IMR-90 (cell line): ENCODE results near the gene ICAM2. TPM values are rescaled to one million over a fixed set of nuclear protein-coding genes. Genes with fewer than 3 reads are reported as not detected.

Experiments used
- ATAC-seq: fragments of 200-7000 bp; cut with Tn5 transposase; 2 replicates; pipeline ENCODE4 v1.9.1; 2020; ENCODE audit warnings: low read depth, mild to moderate bottlenecking, moderate library complexity
- BruUV-seq: library from RNA; stranded (reverse); fragments of 400-500 nt; replicated peaks from 2 replicates; lab custom pipeline; 2021; lab: Mats Ljungman, UMichigan
- CTCF ChIA-PET: fragments of 300-600 bp; formaldehyde crosslinking; extraction: SDS; loops from one replicate; lab custom pipeline; 2021; ENCODE audit warnings: antibody characterized with exemption; lab: Yijun Ruan, JAX
- POLR2A ChIA-PET: fragments of 300-600 bp; sonication (Branson Sonifier 250); formaldehyde crosslinking; loops from one replicate; lab custom pipeline; 2022; ENCODE audit warnings: antibody characterized with exemption; ENCODE audit not compliant: unreplicated experiment; lab: Charles Lee
- DNase-seq: peaks from one replicate; pipeline ENCODE4 v3.0.0; 2013
- H2AFZ ChIP-seq: replicated peaks from 2 replicates; pipeline ENCODE3; 2013; ENCODE audit warnings: low read length, mild to moderate bottlenecking; ENCODE audit not compliant: poor library complexity
- H2AK5ac ChIP-seq: 2 replicates; pipeline ENCODE4 v1.6.1; 2013; ENCODE audit warnings: low read depth, low read length, inconsistent platforms
- H2AK9ac ChIP-seq: replicated peaks from 2 replicates; pipeline ENCODE3; 2013; ENCODE audit warnings: mild to moderate bottlenecking, low read depth, low read length, moderate library complexity; ENCODE audit not compliant: poor library complexity
- H2BK120ac ChIP-seq: 2 replicates; pipeline ENCODE4 v1.6.1; 2013; ENCODE audit warnings: low read depth, low read length, inconsistent platforms
- H2BK15ac ChIP-seq: 3 replicates; pipeline ENCODE4 v1.6.1; 2013; ENCODE audit warnings: low read depth, low read length, inconsistent platforms
- H2BK20ac ChIP-seq: 2 replicates; pipeline ENCODE4 v1.6.1; 2013; ENCODE audit warnings: low read depth, mild to moderate bottlenecking, inconsistent platforms, low read length, moderate library complexity
- H2BK5ac ChIP-seq: 2 replicates; pipeline ENCODE4 v1.6.1; 2013; ENCODE audit warnings: mild to moderate bottlenecking, low read depth, low read length, inconsistent platforms; ENCODE audit not compliant: poor library complexity, severe bottlenecking
- H3K14ac ChIP-seq: replicated peaks from 2 replicates; pipeline ENCODE4 v1.6.1; 2013; ENCODE audit warnings: low read depth, low read length, inconsistent platforms
- H3K18ac ChIP-seq: 2 replicates; pipeline ENCODE4 v1.6.1; 2013; ENCODE audit warnings: low read depth, low read length, control low read depth
- H3K23ac ChIP-seq: 2 replicates; pipeline ENCODE4 v1.6.1; 2013; ENCODE audit warnings: low read depth, low read length, inconsistent platforms
- H3K27ac ChIP-seq: 2 replicates; pipeline ENCODE4 v1.5.1; 2013; ENCODE audit warnings: mild to moderate bottlenecking, control low read depth, low read length; ENCODE audit not compliant: insufficient read depth
- H3K27me3 ChIP-seq: 2 replicates; pipeline ENCODE4 v1.6.1; 2013; ENCODE audit warnings: low read length; ENCODE audit not compliant: control insufficient read depth, insufficient read depth
- H3K36me3 ChIP-seq: 2 replicates; pipeline ENCODE4 v1.6.1; 2013; ENCODE audit warnings: low read length, mixed read lengths; ENCODE audit not compliant: control insufficient read depth, insufficient read depth
- H3K4ac ChIP-seq: 2 replicates; pipeline ENCODE4 v1.6.1; 2013; ENCODE audit warnings: low read depth, low read length, inconsistent platforms
- H3K4me1 ChIP-seq: 2 replicates; pipeline ENCODE4 v1.6.1; 2013; ENCODE audit warnings: low read length, mixed read lengths; ENCODE audit not compliant: control insufficient read depth, insufficient read depth
- H3K4me2 ChIP-seq: 2 replicates; pipeline ENCODE4 v1.6.1; 2013; ENCODE audit warnings: low read depth, mild to moderate bottlenecking, control low read depth, low read length, moderate library complexity
- H3K4me3 ChIP-seq: 2 replicates; pipeline ENCODE4 v1.5.1; 2013; ENCODE audit warnings: low read depth, mild to moderate bottlenecking, control low read depth, low read length, moderate library complexity; ENCODE audit not compliant: insufficient read depth
- H3K56ac ChIP-seq: 2 replicates; pipeline ENCODE4 v1.6.1; 2013; ENCODE audit warnings: low read length, inconsistent platforms; ENCODE audit not compliant: insufficient read depth; ENCODE audit errors: extremely low read depth
- H3K79me1 ChIP-seq, 2 experiments: 2 replicates each; pipeline ENCODE4 v1.6.1; 2013; ENCODE audit warnings: low read length in 2 of 2, inconsistent platforms in 1 of 2, low read depth in 1 of 2
- H3K9ac ChIP-seq: 2 replicates; pipeline ENCODE4 v1.6.1; 2013; ENCODE audit warnings: low read depth, low read length, control low read depth
- H3K9me1 ChIP-seq: 2 replicates; pipeline ENCODE4 v1.6.1; 2013; ENCODE audit warnings: low read length, inconsistent platforms; ENCODE audit not compliant: insufficient read depth
- H3K9me3 ChIP-seq: 2 replicates; pipeline ENCODE4 v1.6.1; 2013; ENCODE audit warnings: low read length; ENCODE audit not compliant: control insufficient read depth, insufficient read depth
- H4K20me1 ChIP-seq: 2 replicates; pipeline ENCODE4 v1.6.1; 2013; ENCODE audit warnings: low read length, inconsistent platforms; ENCODE audit not compliant: insufficient read depth
- H4K5ac ChIP-seq: 2 replicates; pipeline ENCODE4 v1.6.1; 2013; ENCODE audit warnings: mild to moderate bottlenecking, low read depth, low read length, control low read depth
- H4K8ac ChIP-seq, 2 experiments: 2 replicates each; pipeline ENCODE4 v1.6.1; 2013; ENCODE audit warnings: low read depth in 2 of 2, low read length in 2 of 2, control low read depth in 1 of 2, inconsistent platforms in 1 of 2
- H4K91ac ChIP-seq: 2 replicates; pipeline ENCODE4 v1.6.1; 2013; ENCODE audit warnings: low read depth, low read length, inconsistent platforms; ENCODE audit not compliant: insufficient read depth
- BHLHE40 ChIP-seq: fragments of 150-350 bp; IDR thresholded peaks from 2 replicates; pipeline ENCODE4 v1.6.1; 2016; ENCODE audit warnings: mild to moderate bottlenecking, low read depth, low read length
- CEBPB ChIP-seq: IDR thresholded peaks from 2 replicates; pipeline ENCODE4 v1.6.1; 2012; ENCODE audit warnings: low read depth, low read length, improper control_type of control experiment
- CTCF ChIP-seq: conservative IDR thresholded peaks from 2 replicates; pipeline ENCODE4 v1.5.1; 2012; ENCODE audit warnings: mild to moderate bottlenecking, low read depth, low read length, improper control_type of control experiment
- ELK1 ChIP-seq: fragments of 150-350 bp; IDR thresholded peaks from 2 replicates; pipeline ENCODE4 v1.6.1; 2016; ENCODE audit warnings: low read depth, mild to moderate bottlenecking, low read length, moderate library complexity, borderline replicate concordance
- FOS ChIP-seq: fragments of 150-350 bp; IDR thresholded peaks from 2 replicates; pipeline ENCODE4 v1.6.1; 2016; ENCODE audit warnings: low read depth, low read length
- MAFK ChIP-seq: IDR thresholded peaks from 2 replicates; pipeline ENCODE4 v1.6.1; 2012; ENCODE audit warnings: low read depth, low read length, improper control_type of control experiment
- MXI1 ChIP-seq: IDR thresholded peaks from 2 replicates; pipeline ENCODE4 v1.6.1; 2012; ENCODE audit warnings: low read depth, mild to moderate bottlenecking, low read length, moderate library complexity, borderline replicate concordance
- RAD21 ChIP-seq: IDR thresholded peaks from 2 replicates; pipeline ENCODE4 v1.6.1; 2012; ENCODE audit warnings: low read length, improper control_type of control experiment
- SMC3 ChIP-seq: fragments of 150-350 bp; IDR thresholded peaks from 2 replicates; pipeline ENCODE4 v1.6.1; 2016; ENCODE audit warnings: low read depth, mild to moderate bottlenecking, antibody characterized with exemption, low read length, moderate library complexity
- USF2 ChIP-seq: fragments of 150-350 bp; IDR thresholded peaks from 2 replicates; pipeline ENCODE4 v1.6.1; 2017; ENCODE audit warnings: mild to moderate bottlenecking, antibody characterized with exemption, low read length, low read depth
- WGBS, 2 experiments: methylation state at CpG; one replicate each; pipeline versions ENCODE4 v1.1.5 to v1.1.7; 2013; ENCODE audit warnings: missing lambda C conversion rate in 2 of 2; ENCODE audit not compliant: insufficient read length in 1 of 2; ENCODE audit errors: extremely low coverage in 2 of 2; 5-methylcytosine and 5-hydroxymethylcytosine counted together
- dilution Hi-C: fragments of 300-500 bp; cut with HindIII; formaldehyde crosslinking; loops from one replicate; pipeline ENCODE4 v1.14.3; 2018; ENCODE audit warnings: low sequenced_read_pairs; ENCODE audit not compliant: unreplicated experiment
- in situ Hi-C: fragments of 300-500 bp; cut with MboI; formaldehyde crosslinking; loops from 3 replicates; pipeline ENCODE4 v1.14.3; 2019; ENCODE audit warnings: low sequenced_read_pairs, inconsistent platforms, mixed read lengths
- intact Hi-C: fragments of 100-400 bp; cut with micrococcal nuclease; formaldehyde crosslinking; loops from 2 replicates; pipeline ENCODE4 v1.10.0; 2022
- polyA plus RNA-seq, 3 experiments: library from polyadenylated mRNA; depleted of rRNA; stranded (reverse); fragments of >200 nt; gene quantifications; 2 replicates each; pipeline ENCODE4 v1.2.3, GENCODE V29; 2012; ENCODE audit warnings: low replicate concordance in 1 of 3
- total RNA-seq: library from RNA; depleted of rRNA; stranded (reverse); fragments of >200 nt; gene quantifications from 2 replicates; pipeline ENCODE4 v1.2.3, GENCODE V29; 2012

ICAM2 gene
- total and polyA plus RNA-seq, 2 of the 4 experiments (the other 2 are of a cell fraction) = 0.12 TPM; not detected in 1

GRCh38 chr17:64053101-64053500 lies 32.7 kb upstream of the ICAM2 start:
- DNase-seq (no peak), ATAC-seq (no peak)
- POLR2A ChIA-PET = interaction anchor here (0.7 kb wide), 1 partner anchor 51 kb away, joined by 9 read pairs; no protein-coding TSS in a partner anchor

More at GRCh38 chr17:64053101-64053500, 32.7 kb upstream of the ICAM2 start:
- Histone ChIP-seq H2AFZ (no peak overlapping the region), H3K4ac (no peak overlapping the region), H3K4me3 (no peak overlapping the region), H3K56ac (no peak overlapping the region), H2BK20ac (no peak overlapping the region), H4K8ac (no peak overlapping the region), H3K9me3 (no peaks in the 10 kb centered on the region), H3K4me2 (no peak overlapping the region), H3K9me1 (0 out of 2 replicates have a peak, but pooled peaks cover under 1% of the 10 kb centered on the region), H4K5ac (no peak overlapping the region), H3K14ac (no peak overlapping the region), H3K36me3 (peaks cover 47% of the 10 kb centered on the region), H2BK120ac (no peak overlapping the region), H3K18ac (no peak overlapping the region), H3K79me1 (no peaks in the 10 kb centered on the region), H2BK15ac (no peak overlapping the region), H3K23ac (no peak overlapping the region), H4K91ac (no peak overlapping the region), H2BK5ac (no peak overlapping the region), H3K4me1 (no peaks in the 10 kb centered on the region), H4K20me1 (no peaks in the 10 kb centered on the region), H2AK9ac (no peak overlapping the region), H2AK5ac (no peak overlapping the region), H3K9ac (no peak overlapping the region), H3K27ac (no peak overlapping the region), H3K27me3 (no peaks in the 10 kb centered on the region)
- in situ Hi-C loops (no loop called here), intact Hi-C loops (no loop called here), dilution Hi-C loops (no loop called here)
- no peak for TF ChIP-seq MXI1
- TF ChIP-seq CEBPB = no peak
- no peak for TF ChIP-seq BHLHE40
- TF ChIP-seq FOS = no peak
- TF ChIP-seq RAD21 = no peak
- TF ChIP-seq ELK1 = no peak
- TF ChIP-seq USF2 = no peak
- no peak for TF ChIP-seq MAFK
- TF ChIP-seq CTCF = no peak
- TF ChIP-seq SMC3 = no peak
- no TSS peak for BruUV-seq
- CTCF ChIA-PET = no interaction called here
- WGBS, 2 experiments = 60% methylated on average over 1 of the region's 10 CpGs; no CpG with 5 or more reads in 1 of the 2 experiments
